Inflammatory macrophage (primary cell): ENCODE data around the gene CFAP210.
A peak's percentile ranks its signal among the peaks of the same experiment; 100 is the strongest.
"Not testable (repeated sequence)": the region's sequence is repeated elsewhere in the genome, so short reads cannot be mapped to it uniquely, and the experiment has no call there.

Experiments used
- DNase-seq, 2 donors: peaks; one replicate each; pipeline ENCODE4 v3.0.0-alpha.2; 2020 to 2022

CFAP210 gene

GRCh38 chr2:169670937-169671336 lies 23.3 kb downstream of the CFAP210 start:
- no peak for DNase-seq

GRCh38 chr2:169670215-169670651 lies 24.0 kb downstream of the CFAP210 start:
- DNase-seq: no peak

- no peak for DNase-seq
These were observed 26.6 kb downstream of the CFAP210 start for GRCh38 chr2:169667583-169667982.

DNA sequence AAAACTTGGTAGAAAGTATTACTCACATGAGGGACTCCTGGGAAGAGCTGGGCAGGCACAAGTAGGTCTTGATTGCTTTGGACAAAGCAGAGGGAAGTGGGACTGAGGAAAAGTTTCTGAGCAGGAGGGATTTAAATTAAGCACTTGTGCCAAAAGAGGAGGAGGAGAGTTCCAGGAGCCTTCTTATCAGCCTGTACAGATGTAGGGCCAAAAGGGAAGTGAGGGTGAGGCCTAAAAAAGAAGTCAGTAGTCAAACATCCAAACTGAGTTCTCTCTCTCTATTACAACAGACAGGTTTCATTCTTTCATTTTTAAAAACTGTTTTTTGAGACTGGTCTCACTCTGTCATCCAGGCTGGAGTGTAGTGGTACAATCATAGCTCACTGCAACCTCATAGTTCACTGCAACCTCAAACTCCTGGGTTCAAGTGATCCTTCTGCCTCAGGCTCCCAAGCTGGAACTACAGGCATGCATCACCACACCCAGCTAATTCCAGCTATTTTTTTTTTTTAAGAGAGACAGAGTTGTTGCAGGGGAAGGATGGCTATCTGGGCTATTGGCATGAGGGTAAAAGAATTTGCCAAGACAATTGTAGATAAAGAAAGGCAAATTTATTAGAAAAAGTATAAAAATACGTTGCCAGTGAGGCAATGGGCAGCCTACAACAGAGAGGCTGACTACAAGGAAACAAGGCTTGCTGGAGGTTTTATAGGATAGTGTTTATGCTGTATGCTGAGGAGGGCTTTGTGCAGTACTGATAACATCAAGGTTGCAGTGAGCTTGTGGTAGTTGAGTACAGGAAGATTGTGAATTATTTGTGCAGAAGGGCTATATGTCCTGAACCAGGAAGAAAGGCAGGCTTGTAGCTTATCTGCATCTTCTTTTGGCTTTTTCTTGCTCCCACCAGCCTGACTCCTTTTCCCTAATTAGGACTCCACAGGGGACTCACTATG lies 29.0 kb downstream of the CFAP210 start:
- DNase-seq: no peak

DNA sequence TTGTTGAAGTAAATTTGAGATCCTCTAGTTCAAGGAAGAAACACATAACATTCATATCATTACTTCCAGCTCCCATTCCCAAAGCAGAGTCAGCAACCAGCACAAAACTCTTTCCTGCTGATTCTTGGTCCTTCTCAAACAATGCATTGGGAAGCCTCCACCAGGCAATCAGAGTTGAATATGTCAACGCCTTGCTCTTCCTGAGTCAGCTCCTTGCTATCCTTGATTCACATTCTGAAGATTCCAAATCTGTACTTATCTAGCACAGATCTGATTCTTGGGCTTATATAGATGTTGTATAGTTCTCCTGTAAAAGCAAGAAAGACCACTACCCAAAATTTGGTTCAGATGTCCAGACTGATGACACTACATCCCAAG lies 29.6 kb downstream of the CFAP210 start:
- no peak for DNase-seq

- no peak for DNase-seq
These were observed 31.0 kb downstream of the CFAP210 start for GRCh38 chr2:169663247-169663646.

DNA sequence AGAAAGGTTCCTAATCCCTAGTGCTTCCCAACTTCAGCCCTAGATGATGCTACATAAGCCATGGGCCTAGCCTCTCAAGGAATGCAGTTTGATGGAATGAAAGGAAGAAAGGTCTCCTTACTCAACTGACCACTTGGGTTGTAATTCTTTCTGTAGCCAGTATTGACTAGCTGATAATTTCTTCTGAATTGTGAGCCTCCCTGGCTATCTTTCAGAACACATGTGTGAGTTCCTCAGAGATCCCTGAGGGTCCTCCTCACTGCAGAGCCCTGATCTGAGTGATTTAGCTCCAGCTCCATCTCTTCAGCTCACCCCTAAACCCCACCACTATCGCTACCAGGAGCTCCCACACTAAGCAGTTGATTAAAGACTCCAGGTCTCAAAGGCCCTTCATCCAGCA lies 31.5 kb downstream of the CFAP210 start:
- no peak for DNase-seq

GRCh38 chr2:169661265-169661664 lies 32.9 kb downstream of the CFAP210 start:
- no peak for DNase-seq

GRCh38 chr2:169659320-169659719 lies 34.9 kb downstream of the CFAP210 start:
- peak; percentile 4 to 10 for DNase-seq

DNA sequence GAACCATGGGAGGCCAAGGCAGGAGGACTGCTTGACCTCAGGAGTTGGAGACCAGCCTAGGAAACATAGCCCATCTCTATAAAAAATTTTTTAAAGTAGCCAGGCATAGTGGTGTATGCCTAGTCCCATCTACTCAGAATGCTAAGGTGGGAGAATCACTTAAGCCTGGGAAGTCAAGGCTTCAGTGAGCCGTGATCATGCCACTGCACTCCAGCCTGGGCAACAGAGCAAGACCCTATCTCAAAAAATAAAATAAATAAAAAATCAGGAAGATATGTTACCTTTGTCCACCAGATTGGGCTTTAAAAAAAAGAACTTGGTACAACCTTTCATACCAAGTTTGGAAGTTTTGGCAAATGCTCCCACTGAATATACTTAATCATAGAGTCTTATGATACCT lies 35.3 kb downstream of the CFAP210 start:
- DNase-seq: no peak

DNA sequence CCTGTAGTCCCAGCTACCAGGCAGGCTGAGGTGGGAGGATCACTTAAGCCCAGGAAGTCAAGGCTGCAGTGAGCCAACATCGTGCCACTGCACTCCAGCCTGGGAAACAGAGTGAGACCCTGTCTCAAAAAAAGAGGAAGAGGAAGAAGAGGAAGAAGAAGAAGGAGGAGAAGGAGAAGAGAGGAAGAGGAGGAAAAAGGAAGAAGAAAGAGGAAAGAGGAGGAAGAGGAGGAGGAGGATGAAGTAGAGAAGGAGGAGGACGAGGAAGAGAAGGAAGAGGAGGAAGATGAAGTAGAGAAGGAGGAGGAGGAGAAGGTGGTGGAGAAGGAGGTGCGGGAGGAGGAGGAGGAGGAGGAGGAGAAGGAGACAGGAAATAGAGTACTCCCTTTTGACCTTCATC lies 38.0 kb downstream of the CFAP210 start:
- no peak for DNase-seq

- peak in 1 of 2 donors; percentile 10 for DNase-seq
These were observed 40.6 kb downstream of the CFAP210 start for GRCh38 chr2:169653636-169654035.

DNA sequence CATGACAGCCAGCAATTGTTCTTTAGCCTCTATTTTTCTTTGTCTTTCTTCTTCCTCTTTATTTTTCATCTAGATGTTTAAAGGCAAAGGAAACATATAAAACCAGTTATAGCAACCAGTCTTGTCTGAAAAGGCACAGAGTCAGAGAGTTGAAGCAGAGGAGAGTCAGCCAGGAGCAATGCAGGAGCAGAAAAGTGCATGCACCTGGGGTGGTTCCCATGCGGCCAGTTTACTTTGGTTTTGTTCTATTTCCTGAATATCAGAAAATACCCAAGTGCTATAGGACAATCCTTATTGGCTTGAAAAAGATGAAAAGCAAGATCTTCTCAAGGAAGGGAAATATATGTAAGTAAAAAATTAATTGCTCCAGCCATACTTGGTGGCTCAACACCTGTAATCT lies 44.9 kb downstream of the CFAP210 start:
- DNase-seq: no peak

- no peak for DNase-seq
These were observed 46.7 kb downstream of the CFAP210 start for GRCh38 chr2:169647496-169647895.

DNA sequence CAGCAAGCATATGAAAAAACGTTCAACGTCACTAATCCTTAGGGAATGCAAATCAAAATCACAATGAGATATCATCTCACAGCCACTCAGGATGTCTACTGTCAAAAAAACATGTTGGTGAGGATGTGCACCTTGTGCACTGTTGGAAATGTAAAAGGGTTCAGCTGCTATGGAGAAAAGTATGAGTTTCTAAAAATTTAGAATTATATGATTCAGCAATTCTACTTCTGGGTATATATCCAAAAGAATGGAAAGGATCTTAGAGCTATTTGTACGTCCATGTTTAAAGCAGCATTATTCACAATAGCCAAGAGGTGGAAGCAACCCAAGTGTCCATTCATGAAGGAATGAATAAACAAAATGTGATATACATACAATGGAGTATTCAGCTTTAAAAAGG lies 50.0 kb downstream of the CFAP210 start:
- no peak for DNase-seq

DNA sequence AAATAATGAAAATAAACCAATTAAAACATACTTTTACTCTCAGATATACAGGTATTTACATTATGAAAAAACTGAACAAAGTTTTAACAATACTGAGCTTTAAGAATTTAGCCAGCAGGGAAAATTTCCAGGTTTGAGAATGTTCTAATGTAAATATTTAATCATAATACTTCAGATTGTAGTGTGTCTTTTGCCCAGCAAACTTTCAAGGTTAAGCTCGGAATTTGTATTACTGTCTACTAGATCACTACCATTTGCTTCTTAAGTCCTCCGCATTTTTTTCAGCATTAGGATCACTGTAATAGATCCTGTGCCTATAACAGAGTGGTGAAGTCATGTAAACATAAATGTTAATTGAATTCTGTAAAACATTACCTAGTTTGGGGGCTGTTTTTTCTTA lies 52.7 kb downstream of the CFAP210 start:
- no peak for DNase-seq

GRCh38 chr2:169640104-169640503 lies 54.1 kb downstream of the CFAP210 start:
- DNase-seq: no peak

GRCh38 chr2:169637620-169638019 lies 56.6 kb downstream of the CFAP210 start:
- peak; percentile 1 to 37 for DNase-seq

- no peak for DNase-seq
These were observed 57.6 kb downstream of the CFAP210 start for GRCh38 chr2:169636440-169637097.

DNA sequence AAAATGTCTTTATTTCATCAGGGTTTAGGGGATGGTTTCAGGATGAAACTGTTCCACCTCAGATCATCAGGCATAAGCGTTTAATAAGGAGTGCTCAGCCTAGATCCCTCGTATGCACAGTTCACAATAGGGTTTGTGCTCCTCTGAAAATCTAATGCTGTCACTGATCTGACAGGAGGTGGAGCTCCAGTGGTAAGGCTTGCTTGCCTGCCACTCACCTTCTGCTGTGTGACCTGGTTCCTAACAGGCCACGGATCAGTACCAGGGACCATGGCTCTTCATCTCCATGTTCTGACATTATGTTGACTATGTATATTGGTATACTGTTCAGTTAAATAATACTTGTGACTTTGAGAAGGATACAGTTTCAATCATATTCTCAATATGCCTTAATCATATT lies 68.4 kb downstream of the CFAP210 start:
- no peak for DNase-seq

DNA sequence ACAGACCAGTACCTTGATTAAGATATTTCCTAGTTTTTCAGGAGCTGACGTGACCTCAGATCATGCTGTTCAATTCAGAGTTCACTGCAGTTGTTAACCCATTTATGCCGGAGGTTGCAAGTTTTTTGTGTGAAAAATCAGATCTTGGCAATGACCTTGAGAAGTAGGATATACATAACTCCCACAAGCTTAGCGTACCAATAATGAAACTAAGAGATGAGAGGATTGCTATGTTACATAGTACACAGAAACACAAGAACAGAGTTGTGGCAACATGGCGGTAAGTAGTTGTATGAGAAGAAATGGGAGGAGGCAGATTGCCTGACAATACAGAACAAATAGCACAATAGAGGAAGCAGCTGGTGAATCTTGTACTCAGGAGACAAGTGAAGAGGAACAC lies 71.0 kb downstream of the CFAP210 start:
- DNase-seq: no peak

GRCh38 chr2:169620509-169620908 lies 73.7 kb downstream of the CFAP210 start:
- no peak for DNase-seq

- no peak for DNase-seq
These were observed 74.3 kb downstream of the CFAP210 start for GRCh38 chr2:169619946-169620345.

DNA sequence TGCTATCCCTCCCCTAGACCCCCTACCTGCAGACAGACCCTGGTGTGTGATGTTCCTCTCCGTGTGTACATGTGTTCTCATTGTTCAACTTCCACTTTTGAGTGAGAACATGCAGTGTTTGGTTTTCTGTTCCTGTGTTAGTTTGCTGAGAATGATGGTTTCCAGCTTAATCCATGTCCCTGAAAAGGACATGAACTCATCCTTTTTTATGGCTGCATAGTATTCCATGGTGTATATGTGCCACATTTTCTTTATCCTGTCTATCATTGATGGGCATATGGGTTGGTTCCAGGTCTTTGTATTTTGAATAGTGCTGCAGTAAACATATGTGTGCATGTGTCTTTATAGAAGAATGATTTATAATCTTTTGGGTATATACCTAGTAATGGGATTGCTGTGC lies 78.2 kb downstream of the CFAP210 start:
- DNase-seq: not testable (repeated sequence)
